ENCODE results near the gene ATG16L1.

Gene ATG16L1

GRCh38 chr2:233227346-233227978 lies 24.0 kb upstream of the ATG16L1 start:
- DNase-seq (ENCODE audit: low spot score) = no peak

- no peak for DNase-seq (ENCODE audit: low spot score)
Observed at GRCh38 chr2:233228376-233228775, 23.1 kb upstream of the ATG16L1 start.

GRCh38 chr2:233233618-233234230 lies 17.7 kb upstream of the ATG16L1 start:
- DNase-seq (ENCODE audit: low spot score) = no peak

GRCh38 chr2:233234264-233234663 lies 17.2 kb upstream of the ATG16L1 start:
- no peak for DNase-seq (ENCODE audit: low spot score)

- no peak for DNase-seq (ENCODE audit: low spot score)
Observed at GRCh38 chr2:233234996-233235395, 16.5 kb upstream of the ATG16L1 start.

GRCh38 chr2:233235977-233236376 lies 15.5 kb upstream of the ATG16L1 start:
- no peak for DNase-seq (ENCODE audit: low spot score)

- DNase-seq (ENCODE audit: low spot score) = no peak
Observed at GRCh38 chr2:233236820-233237589, 14.5 kb upstream of the ATG16L1 start.

GRCh38 chr2:233240897-233241296 lies 10.6 kb upstream of the ATG16L1 start:
- DNase-seq (ENCODE audit: low spot score) = no peak

- no peak for DNase-seq (ENCODE audit: low spot score)
Observed at GRCh38 chr2:233241803-233242202, 9.7 kb upstream of the ATG16L1 start.

- no peak for DNase-seq (ENCODE audit: low spot score)
Observed at GRCh38 chr2:233242231-233242927, 9.1 kb upstream of the ATG16L1 start.

- no peak for DNase-seq (ENCODE audit: low spot score)
Observed at GRCh38 chr2:233243348-233243747, 8.1 kb upstream of the ATG16L1 start.

GRCh38 chr2:233244818-233245217 lies 6.7 kb upstream of the ATG16L1 start:
- no peak for DNase-seq (ENCODE audit: low spot score)

- no peak for DNase-seq (ENCODE audit: low spot score)
Observed at GRCh38 chr2:233245406-233245805, 6.1 kb upstream of the ATG16L1 start.

- DNase-seq (ENCODE audit: low spot score) = no peak
Observed at GRCh38 chr2:233247116-233247515, 4.4 kb upstream of the ATG16L1 start.

- DNase-seq (ENCODE audit: low spot score) = no peak
Observed at GRCh38 chr2:233247744-233248143, 3.7 kb upstream of the ATG16L1 start.

GRCh38 chr2:233248999-233249398 lies 2.5 kb upstream of the ATG16L1 start:
- DNase-seq (ENCODE audit: low spot score) = no peak

- DNase-seq (ENCODE audit: low spot score) = no peak
Observed at GRCh38 chr2:233250568-233250967, 905 bp upstream of the ATG16L1 start.

- no peak for DNase-seq (ENCODE audit: low spot score)
Observed at GRCh38 chr2:233250985-233251305, 528 bp upstream of the ATG16L1 start.

GRCh38 chr2:233252227-233252626 lies 754 bp downstream of the ATG16L1 start:
- no peak for DNase-seq (ENCODE audit: low spot score)

GRCh38 chr2:233255151-233255550 lies 3.7 kb downstream of the ATG16L1 start:
- no peak for DNase-seq (ENCODE audit: low spot score)

- no peak for DNase-seq (ENCODE audit: low spot score)
Observed at GRCh38 chr2:233256048-233256447, 4.6 kb downstream of the ATG16L1 start.

- DNase-seq (ENCODE audit: low spot score) = no peak
Observed at GRCh38 chr2:233258211-233258610, 6.7 kb downstream of the ATG16L1 start.

- DNase-seq (ENCODE audit: low spot score) = no peak
Observed at GRCh38 chr2:233259730-233260129, 8.3 kb downstream of the ATG16L1 start.

All from COLO829 (cell line).